Mesothelial cell of epicardium (in vitro differentiated cells): Measurements from ENCODE around the gene CHRM4. TPM values are rescaled to one million over a fixed set of nuclear protein-coding genes. Genes with fewer than 3 reads are reported as not detected.

Experiments
- DNase-seq, 2 experiments: peaks; one replicate each; pipeline ENCODE4 v3.0.0; 2021; ENCODE audit warnings: low spot score in 2 of 2; ENCODE audit not compliant: unreplicated experiment in 2 of 2
- H3K27ac Mint-ChIP-seq: 2 replicates; pipeline ENCODE4 v1.8.0; 2021; ENCODE audit warnings: mixed read lengths
- H3K27me3 Mint-ChIP-seq: 2 replicates; pipeline ENCODE4 v1.8.0; 2021; ENCODE audit warnings: low read depth, mixed read lengths
- H3K36me3 Mint-ChIP-seq: 2 replicates; pipeline ENCODE4 v1.8.0; 2021; ENCODE audit warnings: mixed read lengths
- H3K4me1 Mint-ChIP-seq: 2 replicates; pipeline ENCODE4 v1.8.0; 2021; ENCODE audit warnings: mixed read lengths
- H3K4me3 Mint-ChIP-seq: 2 replicates; pipeline ENCODE4 v1.8.0; 2021; ENCODE audit warnings: mild to moderate bottlenecking, moderate library complexity, mixed read lengths
- H3K9me3 Mint-ChIP-seq: 2 replicates; pipeline ENCODE4 v1.8.0; 2021; ENCODE audit warnings: mixed read lengths
- total RNA-seq: library from RNA; stranded (reverse); gene quantifications from 3 replicates; pipeline ENCODE4 v1.2.1, GENCODE V29; 2021
- TF ChIP-seq, protein P1 (sequence below): fragments of 200-600 bp; sonication (generic); IDR thresholded peaks from one replicate; pipeline ENCODE4 v1.5.0; 2021; ENCODE audit warnings: antibody characterized with exemption; ENCODE audit not compliant: unreplicated experiment

The CHRM4 gene
- total RNA-seq, 1 donor from 2014 or later = 0.42 TPM

DNA sequence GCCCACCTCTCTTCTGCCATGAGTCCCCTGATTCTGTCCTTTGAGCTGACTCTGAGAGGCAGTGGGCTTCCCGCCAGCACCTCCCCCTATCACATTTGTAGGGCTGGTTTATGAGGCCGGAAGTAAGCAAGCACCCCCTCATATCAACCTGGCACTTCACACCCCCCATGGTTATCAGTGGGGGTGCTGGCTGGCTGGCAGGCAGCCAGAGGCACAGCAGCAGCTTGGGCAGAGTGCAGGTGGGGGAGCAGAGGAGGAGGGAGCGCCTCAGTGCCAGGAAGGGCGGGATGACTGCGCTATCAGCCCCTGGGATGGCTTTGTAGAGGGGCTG, 22.9 kb upstream of the CHRM4 start:
- Mint-ChIP-seq H3K4me3 (no peak overlapping the region), H3K9me3 (no peaks in the 10 kb centered on the region), H3K27me3 (no peaks in the 10 kb centered on the region), H3K4me1 (no peaks in the 10 kb centered on the region), H3K27ac (no peak overlapping the region), H3K36me3 (peaks cover 33% of the 10 kb centered on the region)
- no peak for DNase-seq
- TF ChIP-seq, protein P1, sequence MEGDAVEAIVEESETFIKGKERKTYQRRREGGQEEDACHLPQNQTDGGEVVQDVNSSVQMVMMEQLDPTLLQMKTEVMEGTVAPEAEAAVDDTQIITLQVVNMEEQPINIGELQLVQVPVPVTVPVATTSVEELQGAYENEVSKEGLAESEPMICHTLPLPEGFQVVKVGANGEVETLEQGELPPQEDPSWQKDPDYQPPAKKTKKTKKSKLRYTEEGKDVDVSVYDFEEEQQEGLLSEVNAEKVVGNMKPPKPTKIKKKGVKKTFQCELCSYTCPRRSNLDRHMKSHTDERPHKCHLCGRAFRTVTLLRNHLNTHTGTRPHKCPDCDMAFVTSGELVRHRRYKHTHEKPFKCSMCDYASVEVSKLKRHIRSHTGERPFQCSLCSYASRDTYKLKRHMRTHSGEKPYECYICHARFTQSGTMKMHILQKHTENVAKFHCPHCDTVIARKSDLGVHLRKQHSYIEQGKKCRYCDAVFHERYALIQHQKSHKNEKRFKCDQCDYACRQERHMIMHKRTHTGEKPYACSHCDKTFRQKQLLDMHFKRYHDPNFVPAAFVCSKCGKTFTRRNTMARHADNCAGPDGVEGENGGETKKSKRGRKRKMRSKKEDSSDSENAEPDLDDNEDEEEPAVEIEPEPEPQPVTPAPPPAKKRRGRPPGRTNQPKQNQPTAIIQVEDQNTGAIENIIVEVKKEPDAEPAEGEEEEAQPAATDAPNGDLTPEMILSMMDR = no peak

DNA sequence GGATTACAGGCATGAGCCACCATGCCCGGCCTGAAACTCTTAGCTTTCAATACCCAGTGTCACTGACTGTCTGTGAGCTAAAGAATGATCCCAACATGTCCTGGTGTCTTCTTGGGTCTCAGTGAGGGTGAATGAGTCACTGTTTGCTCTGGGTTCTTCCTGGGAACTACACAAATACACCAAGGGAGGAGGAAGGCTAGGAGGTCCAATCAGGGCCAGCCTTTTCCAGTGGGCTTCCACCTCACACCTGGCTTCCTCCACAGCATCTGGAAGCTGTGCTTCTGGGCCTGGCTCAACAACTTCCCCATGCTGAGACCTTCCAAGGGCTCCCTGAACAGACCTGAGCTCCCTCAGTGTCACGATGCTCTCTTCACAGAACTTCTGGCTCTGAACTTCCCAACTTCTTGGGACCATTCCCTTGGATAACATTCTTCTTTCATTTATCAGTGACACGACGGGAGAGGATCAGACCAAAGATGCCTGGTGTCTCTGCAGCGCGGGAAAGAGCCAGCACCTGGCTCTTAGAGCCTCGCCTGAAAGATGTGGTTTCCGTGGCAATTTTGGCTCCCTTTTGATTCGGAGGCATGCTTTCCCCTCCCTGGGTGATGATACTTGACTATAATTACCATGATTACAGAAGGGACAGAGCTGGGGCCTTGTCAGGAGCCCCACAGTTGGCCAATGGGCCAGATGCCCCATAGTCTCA, 22.3 kb upstream of the CHRM4 start:
- Mint-ChIP-seq H3K9me3 (no peaks in the 10 kb centered on the region), H3K4me1 (no peaks in the 10 kb centered on the region)

DNA sequence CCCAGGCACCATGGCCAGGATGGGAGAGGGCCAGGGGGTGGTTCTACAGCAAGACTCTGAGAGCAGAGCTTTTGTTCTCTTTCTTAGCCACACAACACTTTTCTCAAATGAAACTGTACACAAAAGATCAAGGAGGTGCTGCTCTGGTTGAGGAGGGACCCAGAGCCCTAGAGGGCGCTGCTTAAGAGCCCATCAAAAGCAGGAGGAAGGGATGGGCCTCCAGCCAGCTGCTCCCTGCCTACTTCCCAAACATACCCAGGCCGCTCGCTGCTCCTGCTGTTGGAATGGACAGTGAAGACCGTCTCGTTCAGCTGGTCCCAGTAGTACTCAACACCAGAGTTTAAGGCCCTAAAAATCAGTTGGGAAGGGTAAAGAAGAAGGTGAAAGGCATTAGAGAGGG, 18.4 kb upstream of the CHRM4 start:
- H3K27me3 Mint-ChIP-seq = no peaks in the 10 kb centered on the region
- no peak overlapping the region for H3K4me3 Mint-ChIP-seq
- no peaks in the 10 kb centered on the region for H3K9me3 Mint-ChIP-seq
- peaks cover 26% of the 10 kb centered on the region for H3K36me3 Mint-ChIP-seq
- DNase-seq = no peak
- TF ChIP-seq, protein P1 = no peak
- no peak overlapping the region for H3K27ac Mint-ChIP-seq
- no peaks in the 10 kb centered on the region for H3K4me1 Mint-ChIP-seq

More for the DNA sequence above, 22.3 kb upstream of the CHRM4 start:
- Mint-ChIP-seq H3K27me3 (no peaks in the 10 kb centered on the region), H3K27ac (no peak overlapping the region), H3K4me3 (no peak overlapping the region), H3K36me3 (peaks cover 33% of the 10 kb centered on the region)
- TF ChIP-seq, protein P1 = no peak
- no peak for DNase-seq

DNA sequence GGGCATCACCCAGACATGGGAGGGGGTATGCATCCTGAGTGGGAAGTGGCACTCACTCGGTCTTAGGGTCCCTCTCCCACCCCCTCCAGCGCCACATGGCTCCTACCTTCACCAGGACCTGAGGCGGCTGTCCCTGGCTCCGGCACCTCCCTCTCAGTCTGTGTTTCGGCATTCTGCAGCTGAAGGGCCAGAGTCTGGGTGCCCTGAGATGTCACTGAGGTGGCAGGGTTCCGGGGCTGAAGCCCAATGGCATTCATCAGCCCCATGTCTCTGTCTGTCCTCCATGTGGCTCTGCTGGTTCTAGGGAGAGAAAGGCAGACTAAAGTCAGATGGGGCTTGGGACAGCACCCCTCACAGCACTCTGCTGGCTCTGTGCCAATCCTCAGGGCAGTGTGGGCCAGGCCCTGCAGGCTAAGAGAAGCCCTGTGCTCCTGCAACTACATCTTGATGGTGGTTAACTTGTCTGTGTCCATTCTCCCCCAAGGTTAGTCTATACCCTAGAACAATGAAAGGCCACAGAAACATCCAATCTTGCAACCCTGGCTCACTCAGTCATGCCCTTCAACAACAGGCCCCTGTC, 16.9 kb upstream of the CHRM4 start:
- no peak overlapping the region for H3K27ac Mint-ChIP-seq
- H3K36me3 Mint-ChIP-seq = peaks cover 20% of the 10 kb centered on the region
- DNase-seq = no peak
- no peaks in the 10 kb centered on the region for H3K27me3 Mint-ChIP-seq
- H3K9me3 Mint-ChIP-seq = no peaks in the 10 kb centered on the region
- no peaks in the 10 kb centered on the region for H3K4me1 Mint-ChIP-seq
- TF ChIP-seq, protein P1 = no peak
- H3K4me3 Mint-ChIP-seq = no peak overlapping the region

DNA sequence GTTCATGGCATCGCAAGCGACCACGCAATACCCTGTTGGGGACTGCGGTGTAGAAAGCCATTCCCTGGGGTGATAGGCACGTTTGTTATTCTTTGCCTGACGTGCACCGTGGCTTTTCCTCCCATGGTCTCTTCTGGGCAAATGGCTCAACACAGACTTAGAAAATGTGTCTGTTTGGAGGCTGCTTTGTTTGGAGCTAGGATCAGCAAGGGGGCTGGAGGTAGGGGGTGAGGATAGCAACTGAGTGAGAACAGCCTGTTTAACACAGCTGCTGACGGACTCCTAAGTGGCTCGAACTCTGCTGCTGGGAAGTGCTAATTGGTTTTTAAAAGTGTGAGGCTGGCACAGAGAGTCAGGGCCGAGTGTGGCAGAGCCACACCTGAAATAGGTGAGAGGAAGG, 16.1 kb upstream of the CHRM4 start:
- no peak for DNase-seq
- Mint-ChIP-seq H3K27me3 (no peaks in the 10 kb centered on the region), H3K9me3 (no peaks in the 10 kb centered on the region), H3K4me3 (no peak overlapping the region), H3K4me1 (no peaks in the 10 kb centered on the region), H3K27ac (no peak overlapping the region), H3K36me3 (peaks cover 27% of the 10 kb centered on the region)
- TF ChIP-seq, protein P1 = no peak
